KOPT-K1 (cell line): ENCODE results near the gene RNF121.
A peak's percentile ranks its signal among the peaks of the same experiment; 100 is the strongest.

Experiments used
- H3K27ac ChIP-seq: fragments of 200-600 bp; sonication (generic); 2 replicates; pipeline ENCODE4 v1.5.1; 2016; ENCODE audit warnings: antibody characterized with exemption, mild to moderate bottlenecking, low read depth, low read length; ENCODE audit not compliant: poor library complexity, severe bottlenecking
- H3K36me3 ChIP-seq: fragments of 200-600 bp; sonication (generic); 2 replicates; pipeline ENCODE4 v1.5.1; 2017; ENCODE audit warnings: antibody characterized with exemption, mild to moderate bottlenecking, low read length, moderate library complexity; ENCODE audit not compliant: insufficient read depth
- H3K9me3 ChIP-seq: fragments of 200-600 bp; sonication (generic); 2 replicates; pipeline ENCODE4 v1.5.1; 2017; ENCODE audit warnings: antibody characterized with exemption, low read length, mild to moderate bottlenecking; ENCODE audit not compliant: insufficient read depth, poor library complexity, severe bottlenecking

RNF121 gene

GRCh38 chr11:72013765-72014711 is 85.2 kb downstream of the RNF121 start:
- peaks cover 100% of the 10 kb centered on the region for H3K36me3 ChIP-seq
- H3K27ac ChIP-seq: no peak overlapping the region

GRCh38 chr11:72014761-72015320 is 86.0 kb downstream of the RNF121 start:
- H3K36me3 ChIP-seq: peaks cover 100% of the 10 kb centered on the region
- no peak overlapping the region for H3K27ac ChIP-seq
- no peaks in the 10 kb centered on the region for H3K9me3 ChIP-seq

More at GRCh38 chr11:72013765-72014711, 85.2 kb downstream of the RNF121 start:
- H3K9me3 ChIP-seq: no peaks in the 10 kb centered on the region

GRCh38 chr11:72015511-72016061 is 86.7 kb downstream of the RNF121 start:
- Histone ChIP-seq H3K9me3 (no peaks in the 10 kb centered on the region), H3K36me3 (peaks cover 100% of the 10 kb centered on the region), H3K27ac (no peak overlapping the region)

- peaks cover 100% of the 10 kb centered on the region for H3K36me3 ChIP-seq
- H3K27ac ChIP-seq: no peak overlapping the region
Measured at GRCh38 chr11:72018171-72018570, 89.3 kb downstream of the RNF121 start.

DNA sequence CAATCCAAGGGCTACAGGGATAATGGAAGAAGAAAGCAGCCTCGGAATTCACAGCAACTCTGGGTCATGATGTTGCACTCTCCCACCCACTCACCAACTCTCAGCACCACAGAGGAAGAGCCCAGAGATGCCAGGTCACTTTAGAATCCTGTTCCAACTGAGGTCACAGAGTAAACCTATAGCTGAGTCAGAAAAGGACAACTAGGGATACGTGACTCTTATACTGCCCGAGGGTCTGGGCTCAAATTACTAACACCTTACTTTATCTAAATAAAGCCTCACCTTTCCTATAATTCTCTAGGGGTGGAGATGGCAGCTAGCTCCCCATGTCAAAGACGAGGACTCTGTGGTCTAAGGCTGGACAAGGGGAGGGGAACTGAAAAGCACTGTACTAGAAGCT is 94.5 kb downstream of the RNF121 start:
- Histone ChIP-seq H3K27ac (no peak overlapping the region), H3K36me3 (peaks cover 99% of the 10 kb centered on the region), H3K9me3 (no peaks in the 10 kb centered on the region)

More at GRCh38 chr11:72018171-72018570, 89.3 kb downstream of the RNF121 start:
- H3K9me3 ChIP-seq: no peaks in the 10 kb centered on the region

GRCh38 chr11:72024069-72024754 is 95.4 kb downstream of the RNF121 start:
- Histone ChIP-seq H3K36me3 (peaks cover 99% of the 10 kb centered on the region), H3K27ac (no peak overlapping the region)

DNA sequence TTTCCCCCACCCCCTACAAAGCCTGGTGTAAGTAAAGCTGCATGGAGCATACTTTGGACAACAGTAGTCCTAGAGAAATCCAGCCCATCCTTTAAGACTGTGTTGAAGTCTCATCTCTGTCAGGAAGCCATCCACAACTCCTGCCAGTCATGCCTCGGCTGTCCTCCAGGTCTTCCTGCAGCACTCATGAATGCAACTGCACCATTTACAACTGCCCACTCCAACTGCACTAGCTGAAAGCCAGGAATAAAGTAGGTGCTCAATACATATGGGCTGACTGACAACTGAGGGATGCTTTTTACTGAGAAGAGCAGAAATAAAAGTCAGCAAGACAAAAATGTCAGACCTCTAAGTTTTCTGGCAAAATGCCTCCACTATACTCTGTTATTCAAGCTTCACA is 97.2 kb downstream of the RNF121 start:
- H3K27ac ChIP-seq: no peak overlapping the region
- H3K36me3 ChIP-seq: peaks cover 98% of the 10 kb centered on the region
- H3K9me3 ChIP-seq: no peaks in the 10 kb centered on the region

More at GRCh38 chr11:72024069-72024754, 95.4 kb downstream of the RNF121 start:
- no peaks in the 10 kb centered on the region for H3K9me3 ChIP-seq

DNA sequence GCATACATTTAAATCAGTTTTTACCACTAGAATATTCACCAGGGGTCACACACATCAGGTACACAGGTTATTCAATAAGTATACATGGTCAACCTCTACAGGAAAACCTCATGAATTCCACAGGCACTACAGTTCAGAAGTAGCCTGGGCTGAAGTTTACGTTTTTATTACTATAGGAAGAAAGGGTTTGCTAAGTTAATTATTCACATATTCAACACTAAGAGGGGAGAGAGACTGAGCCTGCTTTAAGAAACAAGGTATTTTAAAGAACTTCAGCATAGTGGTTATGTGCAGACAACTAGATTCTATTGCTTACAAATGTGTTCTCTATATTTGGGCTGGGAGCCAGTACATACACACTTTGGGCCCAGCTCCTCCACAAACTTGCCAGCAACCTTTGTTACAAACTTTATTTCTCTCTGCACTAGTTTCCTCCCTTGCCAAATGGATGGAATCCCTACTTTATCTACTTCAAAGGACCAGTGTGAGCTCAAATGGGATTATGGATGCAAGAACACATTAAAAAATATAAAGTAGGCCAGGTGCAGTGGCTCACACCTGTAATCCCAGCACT is 101.7 kb downstream of the RNF121 start:
- Histone ChIP-seq H3K9me3 (no peaks in the 10 kb centered on the region), H3K27ac (no peak overlapping the region), H3K36me3 (peaks cover 94% of the 10 kb centered on the region)

- Histone ChIP-seq H3K27ac (peak overlapping the region; percentile 10), H3K9me3 (no peaks in the 10 kb centered on the region), H3K36me3 (peaks cover 44% of the 10 kb centered on the region)
Measured at GRCh38 chr11:72036687-72037086, 107.8 kb downstream of the RNF121 start.

DNA sequence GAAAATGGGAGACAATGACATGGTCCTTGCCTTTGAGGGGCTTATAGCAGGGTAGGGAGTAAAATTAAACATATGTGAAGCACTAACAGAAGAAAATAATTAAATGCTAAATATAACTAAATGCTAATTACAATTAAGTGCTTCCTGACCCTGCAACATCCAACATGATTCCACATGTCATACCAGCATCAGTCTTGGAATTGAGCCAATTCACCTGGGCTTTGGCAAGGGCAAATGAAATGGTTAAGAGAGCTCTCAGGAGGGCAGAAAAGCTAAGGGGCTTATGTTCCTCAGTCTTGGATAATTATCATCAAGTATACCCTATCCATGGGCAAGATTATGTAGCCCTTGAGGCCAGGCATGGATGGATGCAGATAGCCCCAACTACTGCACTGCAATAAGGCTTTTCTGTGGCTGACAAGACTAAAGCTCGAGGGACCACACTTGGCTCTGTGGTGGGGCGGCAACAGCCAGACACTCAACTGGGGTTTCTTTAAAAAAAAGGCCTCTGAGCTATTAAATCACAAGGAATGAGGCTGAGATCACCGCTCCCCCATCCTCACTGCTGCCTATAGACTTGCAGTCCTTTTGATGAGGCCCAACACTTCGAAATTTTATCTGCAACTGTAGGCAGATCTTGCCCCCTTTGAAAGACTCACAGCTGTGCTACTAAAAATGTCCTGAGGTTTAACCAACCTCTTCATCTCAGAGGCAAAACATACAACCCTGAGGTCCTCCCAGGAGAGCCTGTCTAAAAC is 108.9 kb downstream of the RNF121 start:
- H3K27ac ChIP-seq: peak overlapping the region; percentile 74
- H3K36me3 ChIP-seq: peaks cover 35% of the 10 kb centered on the region
- no peaks in the 10 kb centered on the region for H3K9me3 ChIP-seq

- peaks cover 30% of the 10 kb centered on the region for H3K36me3 ChIP-seq
- H3K9me3 ChIP-seq: no peaks in the 10 kb centered on the region
- peak overlapping the region; percentile 74 for H3K27ac ChIP-seq
Measured at GRCh38 chr11:72038491-72038890, 109.6 kb downstream of the RNF121 start.

DNA sequence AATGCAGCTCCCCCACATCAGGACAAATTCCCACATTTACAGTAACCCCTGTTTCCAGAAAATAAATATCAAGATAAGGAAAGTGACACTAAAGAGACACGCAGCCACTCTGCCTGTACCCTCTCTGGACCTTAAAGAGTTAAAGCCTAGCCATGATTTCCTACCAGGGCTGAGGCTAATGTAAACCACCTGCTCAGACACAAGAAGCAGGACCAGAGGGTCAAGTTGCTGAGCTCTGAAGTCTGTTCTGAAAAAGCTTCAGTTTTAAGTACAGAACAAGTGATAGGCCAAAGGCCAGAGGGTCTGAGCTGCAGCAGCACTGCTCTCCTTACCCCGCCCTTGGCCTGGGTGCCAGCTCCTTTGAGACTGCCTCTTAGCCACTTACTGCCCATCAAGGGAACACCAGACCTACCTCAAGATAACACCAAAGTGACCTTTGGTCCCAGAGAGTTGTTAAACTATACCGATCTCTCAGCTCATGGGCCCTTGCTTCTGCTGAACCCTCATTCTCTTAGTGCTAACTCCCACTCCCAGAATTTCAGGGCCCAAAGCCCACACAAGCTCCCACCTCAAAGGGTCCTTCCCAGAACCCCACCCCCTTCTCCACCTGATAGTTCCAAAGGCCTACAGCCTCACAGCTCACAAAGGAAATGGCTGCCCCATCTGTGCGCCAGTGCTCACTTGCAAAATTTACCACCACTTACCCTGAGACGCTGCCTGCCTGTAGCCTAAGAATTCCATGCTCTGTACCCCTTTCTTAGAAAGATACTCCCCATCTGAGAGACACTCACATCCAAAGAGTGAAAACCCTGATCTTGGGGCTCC is 110.4 kb downstream of the RNF121 start:
- Histone ChIP-seq H3K9me3 (no peaks in the 10 kb centered on the region), H3K27ac (peak overlapping the region; percentile 74), H3K36me3 (peaks cover 22% of the 10 kb centered on the region)

- no peaks in the 10 kb centered on the region for H3K9me3 ChIP-seq
- H3K36me3 ChIP-seq: peaks cover 17% of the 10 kb centered on the region
- H3K27ac ChIP-seq: peak overlapping the region; percentile 74
Measured at GRCh38 chr11:72039856-72040401, 111.1 kb downstream of the RNF121 start.
